GM04503 (cell line): Measurements from ENCODE around the gene NMNAT2.
"Not testable (repeated sequence)": the region's sequence is repeated elsewhere in the genome, so short reads cannot be mapped to it uniquely, and the experiment has no call there.

ENCODE experiments used
- DNase-seq: peaks from one replicate; pipeline ENCODE4 v3.0.0-alpha.2; 2012; ENCODE audit warnings: low read depth

NMNAT2 gene

GRCh38 chr1:183416850-183417771 lies 1.1 kb downstream of the NMNAT2 start:
- DNase-seq, result no peak

- no peak for DNase-seq
Observed at GRCh38 chr1:183414365-183414764, 3.8 kb downstream of the NMNAT2 start.

- no peak for DNase-seq
Observed at GRCh38 chr1:183411091-183411490, 7.1 kb downstream of the NMNAT2 start.

GRCh38 chr1:183407961-183408360 lies 10.2 kb downstream of the NMNAT2 start:
- DNase-seq, result no peak

GRCh38 chr1:183407474-183407873 lies 10.7 kb downstream of the NMNAT2 start:
- no peak for DNase-seq

GRCh38 chr1:183404476-183404875 lies 13.7 kb downstream of the NMNAT2 start:
- DNase-seq, result no peak

- no peak for DNase-seq
Observed at GRCh38 chr1:183403498-183403897, 14.7 kb downstream of the NMNAT2 start.

GRCh38 chr1:183401565-183401964 lies 16.6 kb downstream of the NMNAT2 start:
- not testable (repeated sequence) for DNase-seq

- DNase-seq, result no peak
Observed at GRCh38 chr1:183394435-183394834, 23.7 kb downstream of the NMNAT2 start.

GRCh38 chr1:183391863-183392262 lies 26.3 kb downstream of the NMNAT2 start:
- no peak for DNase-seq

GRCh38 chr1:183390561-183390960 lies 27.6 kb downstream of the NMNAT2 start:
- no peak for DNase-seq

- DNase-seq, result no peak
Observed at GRCh38 chr1:183388735-183389134, 29.4 kb downstream of the NMNAT2 start.

GRCh38 chr1:183385340-183386144 lies 32.6 kb downstream of the NMNAT2 start:
- no peak for DNase-seq

GRCh38 chr1:183379951-183380350 lies 38.2 kb downstream of the NMNAT2 start:
- no peak for DNase-seq

- no peak for DNase-seq
Observed at GRCh38 chr1:183375381-183375780, 42.8 kb downstream of the NMNAT2 start.

GRCh38 chr1:183374825-183375224 lies 43.4 kb downstream of the NMNAT2 start:
- no peak for DNase-seq

- DNase-seq, result no peak
Observed at GRCh38 chr1:183372586-183373230, 45.5 kb downstream of the NMNAT2 start.

- DNase-seq, result no peak
Observed at GRCh38 chr1:183370399-183371058, 47.7 kb downstream of the NMNAT2 start.

- no peak for DNase-seq
Observed at GRCh38 chr1:183368213-183369108, 49.7 kb downstream of the NMNAT2 start.

- DNase-seq, result no peak
Observed at GRCh38 chr1:183366116-183366515, 52.1 kb downstream of the NMNAT2 start.

GRCh38 chr1:183365676-183366075 lies 52.5 kb downstream of the NMNAT2 start:
- DNase-seq, result no peak
